Left hindlimb (tissue), 1 donor: Measurements from ENCODE around the gene CFH.
"Not testable (repeated sequence)": the region's sequence is repeated elsewhere in the genome, so short reads cannot be mapped to it uniquely, and the experiment has no call there.

Experiments used
- DNase-seq: peaks from one replicate; pipeline ENCODE4 v3.0.0-alpha.2; 2018

CFH gene

DNA sequence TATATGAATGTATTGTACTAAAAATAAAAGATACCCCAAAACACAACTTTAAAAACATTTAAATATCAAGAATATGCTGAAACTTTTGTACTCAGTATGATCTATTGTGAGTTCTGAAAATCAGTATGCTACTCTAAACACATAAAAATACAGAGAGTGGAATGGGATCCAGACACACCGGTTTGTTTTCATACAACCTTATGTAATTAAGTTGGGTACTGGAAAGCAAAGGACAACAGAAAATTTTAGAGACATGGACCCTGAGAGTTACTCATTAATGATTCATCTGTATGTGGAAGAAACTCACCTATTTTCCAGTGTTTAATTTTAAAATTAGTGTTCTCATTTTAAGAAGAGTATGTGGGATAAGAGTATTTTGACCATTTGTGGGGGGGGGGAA, 121.9 kb downstream of the CFH start:
- DNase-seq: no peak

DNA sequence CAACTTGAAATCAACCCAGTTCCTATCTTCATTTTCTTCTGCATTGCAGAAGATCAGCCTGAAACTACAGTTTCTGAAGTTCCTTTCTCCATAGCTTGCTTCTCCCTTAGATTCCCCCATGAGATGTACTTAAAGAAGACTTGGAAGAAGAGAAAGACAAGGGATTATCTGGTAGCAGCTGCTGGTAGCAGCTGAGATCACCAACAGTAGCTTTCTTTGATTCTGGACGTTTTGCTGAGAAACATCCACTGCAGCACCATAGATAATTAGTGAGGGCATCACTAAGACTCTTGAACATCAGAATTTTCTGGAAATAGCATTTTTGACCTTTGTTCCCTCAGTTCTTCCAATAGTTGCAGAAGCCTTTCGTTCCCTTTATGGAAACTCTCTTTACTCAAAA, 122.3 kb downstream of the CFH start:
- DNase-seq: no peak

DNA sequence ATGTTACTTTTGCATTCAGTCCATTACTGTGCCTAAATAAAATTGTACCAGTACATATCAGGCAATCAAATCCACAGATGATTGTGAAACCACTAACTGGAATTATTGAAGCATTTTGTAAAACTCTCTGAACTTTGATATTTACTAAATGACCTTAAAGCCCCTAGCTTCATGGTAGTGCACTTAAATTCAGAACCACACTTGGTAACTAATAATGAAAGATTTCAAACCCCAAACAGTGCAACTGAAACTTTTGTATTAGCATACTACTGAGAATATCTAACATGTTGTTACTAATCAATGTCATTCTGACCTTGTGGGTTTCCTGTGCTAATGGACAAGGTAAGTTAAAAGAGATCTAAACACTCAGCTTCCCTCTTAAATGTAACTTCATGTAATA, 122.8 kb downstream of the CFH start, which contains the start of gene CFHR3:
TSS of gene CFHR3 (plus strand) at position 238 of the 400 bp plus-strand sequence. CDS start at position 285, 47 bp downstream.
- DNase-seq: no peak

DNA sequence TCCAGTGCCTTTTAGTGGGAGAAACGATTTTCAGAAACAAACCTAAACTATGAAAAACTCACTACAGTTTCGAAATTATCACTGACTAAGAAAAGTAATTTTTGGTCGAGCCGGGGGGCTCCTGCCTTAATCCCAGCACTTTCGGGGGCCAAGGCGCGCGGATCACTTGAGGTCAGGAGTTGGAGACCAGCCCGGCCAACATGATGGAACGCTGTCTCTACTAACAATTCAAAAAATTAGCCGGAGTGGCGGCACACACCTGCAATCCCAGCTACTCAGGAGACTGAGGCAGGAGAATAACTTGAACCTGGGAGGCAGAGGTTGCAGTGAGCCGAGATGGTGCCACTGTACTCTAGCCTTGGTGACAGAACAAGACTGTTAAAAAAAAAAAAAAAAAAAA, 125.8 kb downstream of the CFH start:
- DNase-seq: no peak

DNA sequence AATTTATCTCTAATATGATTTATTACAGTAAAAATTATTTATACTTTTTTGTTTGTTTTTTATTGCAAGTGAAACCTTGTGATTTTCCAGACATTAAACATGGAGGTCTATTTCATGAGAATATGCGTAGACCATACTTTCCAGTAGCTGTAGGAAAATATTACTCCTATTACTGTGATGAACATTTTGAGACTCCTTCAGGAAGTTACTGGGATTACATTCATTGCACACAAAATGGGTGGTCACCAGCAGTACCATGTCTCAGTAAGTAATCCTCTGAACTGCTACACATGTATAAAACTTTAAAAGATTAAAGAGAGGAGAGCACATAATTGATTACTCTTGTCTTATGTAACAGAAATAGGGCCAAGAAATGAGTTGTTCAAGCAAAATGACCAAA, 127.2 kb downstream of the CFH start:
- no peak for DNase-seq

DNA sequence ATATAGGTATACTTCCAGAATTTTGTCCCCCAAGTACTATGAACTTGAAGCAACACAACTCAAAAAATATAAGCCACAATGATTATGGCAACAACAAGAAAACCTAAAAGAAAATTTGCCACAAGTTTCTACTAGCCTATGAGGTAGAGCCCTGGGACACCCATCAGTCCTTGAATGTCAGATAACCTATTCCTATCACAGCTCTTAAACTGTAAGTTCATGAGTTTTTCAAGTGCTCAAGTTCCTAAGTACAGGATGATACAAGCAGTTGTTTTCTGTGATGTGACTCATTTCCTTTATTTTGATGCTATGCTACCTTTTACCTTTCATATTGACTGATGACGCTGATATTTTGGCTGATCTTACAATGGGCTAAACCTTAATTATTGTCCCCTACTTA, 139.4 kb downstream of the CFH start:
- not testable (repeated sequence) for DNase-seq

DNA sequence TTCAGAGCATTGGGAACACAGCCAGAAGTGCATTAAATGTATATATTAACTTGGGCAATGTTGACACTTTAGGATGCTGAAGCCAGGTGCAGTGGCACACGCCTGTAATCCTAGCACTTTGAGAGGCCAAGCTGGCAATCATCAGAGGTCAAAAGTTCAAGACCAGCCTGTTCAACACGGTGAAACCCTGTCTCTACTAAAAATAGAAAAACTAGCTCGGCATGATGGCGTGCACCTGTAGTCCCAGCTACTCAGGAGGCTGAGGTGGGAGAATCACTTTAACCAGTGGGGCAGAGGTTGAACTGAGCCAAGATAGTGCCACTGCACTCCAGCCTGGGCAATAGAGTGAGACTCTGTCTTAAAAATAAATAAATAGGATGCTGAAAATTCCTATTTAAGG, 142.3 kb downstream of the CFH start:
- not testable (repeated sequence) for DNase-seq
